ENCODE results near the gene CCDC17. TPM values are rescaled to one million over a fixed set of nuclear protein-coding genes. Genes with fewer than 3 reads are reported as not detected.

CCDC17 gene
- total and polyA plus RNA-seq, 2 donors from 2014 or later, result 1.0 to 3.0 TPM

- TF ChIP-seq CTCF (IDR thresholded peaks at IDR 0.05; ENCODE audit: borderline replicate concordance, extremely low read depth, insufficient read depth), result no peak
- H3K4me3 ChIP-seq (ENCODE audit: low read length in 3 of 3), result no peak overlapping the region
- DNase-seq (no peak), FAIRE-seq (no peak)
- peak overlapping the region in 1 of 2 donors; percentile 5 for H3K27ac ChIP-seq (ENCODE audit: low read depth in 2 of 2, low read length in 2 of 2)
- intact Hi-C loops (cut with DNase I), result no loop called here
- peaks cover 0 to 6% (median 0%) of the 10 kb centered on the region in 3 donors for H3K36me3 ChIP-seq (ENCODE audit: control insufficient read depth in 2 of 3, insufficient read depth in 3 of 3, low read length in 3 of 3)
- no peaks in the 10 kb centered on the region for H3K27me3 ChIP-seq (ENCODE audit: control insufficient read depth, insufficient read depth, low read length)
- no peak overlapping the region for H3K9ac ChIP-seq (ENCODE audit: low read length in 3 of 3)
- no peaks in the 10 kb centered on the region for H3K9me3 ChIP-seq (ENCODE audit: control insufficient read depth in 2 of 3, insufficient read depth in 1 of 3, low read length in 3 of 3)
- H3K4me1 ChIP-seq (ENCODE audit: control insufficient read depth in 2 of 3, insufficient read depth in 2 of 3, low read depth in 1 of 3, low read length in 3 of 3), result peaks cover 0 to 6% (median 0%) of the 10 kb centered on the region in 3 donors
Measured at GRCh38 chr1:45589861-45590260, 34.0 kb downstream of the CCDC17 start.

GRCh38 chr1:45586769-45587168, 37.1 kb downstream of the CCDC17 start:
- H3K9ac ChIP-seq (ENCODE audit: low read length in 3 of 3), result no peak overlapping the region

GRCh38 chr1:45585496-45586075, 38.3 kb downstream of the CCDC17 start:
- Histone ChIP-seq H3K27ac (ENCODE audit: low read depth in 2 of 2, low read length in 2 of 2) (no peak overlapping the region), H3K4me3 (ENCODE audit: low read length in 3 of 3) (peak overlapping the region; percentile 90 to 99 (median 94))
- DNase-seq, result no peak

More at GRCh38 chr1:45586769-45587168, 37.1 kb downstream of the CCDC17 start:
- Histone ChIP-seq H3K4me1 (ENCODE audit: control insufficient read depth in 2 of 3, insufficient read depth in 2 of 3, low read depth in 1 of 3, low read length in 3 of 3) (peaks cover 0 to 6% (median 0%) of the 10 kb centered on the region in 3 donors), H3K4me3 (ENCODE audit: low read length in 3 of 3) (no peak overlapping the region), H3K36me3 (ENCODE audit: control insufficient read depth in 2 of 3, insufficient read depth in 3 of 3, low read length in 3 of 3) (no peaks in the 10 kb centered on the region), H3K27me3 (ENCODE audit: control insufficient read depth, insufficient read depth, low read length) (no peaks in the 10 kb centered on the region), H3K27ac (ENCODE audit: low read depth in 2 of 2, low read length in 2 of 2) (no peak overlapping the region), H3K9me3 (ENCODE audit: control insufficient read depth in 2 of 3, insufficient read depth in 1 of 3, low read length in 3 of 3) (no peaks in the 10 kb centered on the region)
- intact Hi-C loops (cut with DNase I), result no loop called here
- FAIRE-seq, result no peak
- no peak for DNase-seq
- no peak for TF ChIP-seq CTCF (IDR thresholded peaks at IDR 0.05; ENCODE audit: borderline replicate concordance, extremely low read depth, insufficient read depth)

More at GRCh38 chr1:45585496-45586075, 38.3 kb downstream of the CCDC17 start:
- Histone ChIP-seq H3K4me1 (ENCODE audit: control insufficient read depth in 2 of 3, insufficient read depth in 2 of 3, low read depth in 1 of 3, low read length in 3 of 3) (peaks cover 0 to 6% (median 0%) of the 10 kb centered on the region in 3 donors), H3K36me3 (ENCODE audit: control insufficient read depth in 2 of 3, insufficient read depth in 3 of 3, low read length in 3 of 3) (no peaks in the 10 kb centered on the region), H3K9me3 (ENCODE audit: control insufficient read depth in 2 of 3, insufficient read depth in 1 of 3, low read length in 3 of 3) (no peaks in the 10 kb centered on the region), H3K27me3 (ENCODE audit: control insufficient read depth, insufficient read depth, low read length) (no peaks in the 10 kb centered on the region), H3K9ac (ENCODE audit: low read length in 3 of 3) (peak overlapping the region in 2 of 3 donors; percentile 60 to 91)
- FAIRE-seq, result no peak
- intact Hi-C loops (cut with DNase I), result no loop called here
- TF ChIP-seq CTCF (IDR thresholded peaks at IDR 0.05; ENCODE audit: borderline replicate concordance, extremely low read depth, insufficient read depth), result no peak
